GM18519 (cell line): ENCODE results near the gene CLCF1.
"Not testable (repeated sequence)": the region's sequence is repeated elsewhere in the genome, so short reads cannot be mapped to it uniquely, and the experiment has no call there.

Source experiments
- ATAC-seq: cut with Tn5 transposase; IDR thresholded peaks from one replicate; pipeline ENCODE4 v1.9.1; 2021; ENCODE audit warnings: mild to moderate bottlenecking, moderate library complexity; ENCODE audit not compliant: unreplicated experiment, low FRiP score

CLCF1 gene

DNA sequence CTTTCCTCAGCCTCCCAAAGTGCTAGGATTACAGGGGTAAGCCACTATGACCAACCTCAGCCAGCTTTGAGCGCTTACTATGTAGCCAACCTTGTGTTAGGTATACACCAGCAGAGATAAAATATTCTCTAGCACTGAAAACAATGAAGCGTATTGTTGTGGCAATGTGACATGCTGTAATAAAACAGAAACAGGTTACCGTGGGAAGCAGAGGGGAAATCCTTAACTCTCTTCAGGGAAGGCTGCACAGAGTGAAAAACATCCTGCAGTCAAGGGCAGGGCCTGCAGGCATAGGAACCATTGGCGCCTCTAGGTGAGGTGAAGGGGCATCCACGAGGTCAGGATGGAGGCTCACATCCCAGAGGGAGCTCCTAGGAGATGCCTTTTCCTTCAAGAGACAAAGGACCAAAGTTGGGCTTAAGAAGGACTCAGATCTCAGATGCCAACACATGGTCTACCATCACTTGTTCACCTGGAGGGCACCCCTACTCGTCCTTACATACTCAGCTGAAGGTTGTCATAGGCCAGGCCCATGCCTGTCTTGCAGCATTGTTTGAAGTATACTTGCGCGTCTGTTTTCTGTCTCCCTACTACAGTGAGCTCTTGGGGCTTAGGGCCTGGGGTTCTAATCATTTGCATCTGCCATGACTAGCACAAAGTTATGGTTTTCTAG is 28.0 kb downstream of the CLCF1 start:
- ATAC-seq = no peak

GRCh38 chr11:67344264-67344663 is 29.1 kb downstream of the CLCF1 start:
- no peak for ATAC-seq

DNA sequence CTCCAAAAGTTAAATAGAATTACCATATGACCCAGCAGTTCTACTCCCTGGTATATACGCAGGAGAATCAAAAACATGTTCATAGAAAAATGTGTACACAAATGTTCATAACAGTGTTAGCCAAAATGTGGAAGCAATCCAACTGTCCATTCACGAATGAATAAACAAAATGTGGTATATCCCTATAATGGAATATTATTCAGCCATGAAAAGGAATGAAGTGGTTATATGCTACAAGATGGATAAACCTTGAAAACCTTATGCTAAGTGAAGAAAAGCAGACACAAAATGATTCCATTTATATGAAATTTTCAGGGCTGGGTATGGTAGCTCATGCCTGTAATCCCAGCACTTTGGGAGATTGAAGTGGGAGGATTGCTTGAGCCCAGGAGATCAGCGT is 36.1 kb downstream of the CLCF1 start:
- ATAC-seq = no peak

- ATAC-seq = no peak
These were observed 41.2 kb downstream of the CLCF1 start for GRCh38 chr11:67332081-67332691.

DNA sequence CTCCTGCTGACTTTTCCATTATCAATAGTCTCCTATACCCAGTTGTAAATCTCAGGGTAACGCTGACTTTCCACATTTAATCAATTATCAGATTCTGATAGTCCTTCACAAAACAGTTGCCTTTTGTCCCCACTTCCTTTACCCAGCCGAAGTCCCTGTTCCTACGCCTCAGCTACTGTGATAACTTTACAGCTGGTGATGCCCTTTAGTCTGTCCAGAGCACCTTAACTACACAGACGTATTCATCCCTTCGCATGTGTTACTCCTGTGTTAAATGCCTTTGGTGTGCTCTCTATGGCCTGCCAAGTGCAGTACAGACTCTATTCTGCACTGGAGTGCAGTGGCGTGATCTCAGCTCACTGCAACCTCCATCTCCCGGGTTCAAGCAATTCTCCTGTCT is 49.9 kb downstream of the CLCF1 start:
- ATAC-seq = no peak

- no peak for ATAC-seq
These were observed 51.3 kb downstream of the CLCF1 start for GRCh38 chr11:67322049-67322448.

DNA sequence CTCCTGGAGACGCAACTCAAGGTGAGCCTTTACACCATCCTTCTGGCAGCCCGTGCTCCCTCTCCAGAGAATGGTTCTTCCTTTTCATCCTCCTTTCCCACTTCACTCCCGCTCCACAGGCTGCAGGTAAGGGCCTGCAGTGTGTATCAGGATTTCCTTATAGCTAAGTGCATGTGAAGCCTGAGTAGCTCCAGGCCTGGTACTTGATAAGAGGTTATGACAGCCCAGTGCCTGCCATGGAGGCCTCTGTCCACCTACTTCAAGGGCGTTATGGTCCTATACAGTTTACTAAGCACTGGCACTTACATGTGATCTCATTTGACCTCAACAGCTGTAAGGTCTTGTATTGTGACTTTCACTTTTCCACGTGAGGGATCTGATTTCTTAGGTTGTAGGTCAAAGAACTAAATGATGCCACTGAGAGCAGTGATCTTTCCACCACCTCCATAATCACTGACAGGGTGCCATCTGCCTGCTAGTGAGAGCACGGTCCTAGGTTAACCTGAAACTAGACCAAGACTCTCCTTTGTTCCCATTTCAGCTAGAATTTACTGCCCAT is 52.0 kb downstream of the CLCF1 start:
- no peak for ATAC-seq

DNA sequence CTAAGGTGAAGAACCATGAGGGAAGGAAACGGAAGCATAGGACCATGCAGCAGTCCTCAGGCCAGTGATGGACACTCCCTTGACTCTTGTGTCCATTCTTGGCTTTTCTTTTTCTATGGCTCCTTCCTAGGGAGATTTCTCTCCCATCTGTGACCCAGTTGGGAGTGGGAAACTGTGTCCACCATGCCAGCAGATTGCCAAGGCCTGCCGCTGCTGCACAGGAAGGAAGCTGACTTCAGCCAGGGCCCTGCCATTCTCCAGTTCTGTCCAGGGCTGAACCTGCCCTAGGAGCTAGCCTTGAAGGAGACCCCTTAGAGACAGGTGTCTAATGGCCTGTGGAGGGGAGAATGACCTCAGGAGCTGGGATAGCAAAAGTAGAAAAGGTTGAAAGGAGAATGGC is 52.7 kb downstream of the CLCF1 start:
- no peak for ATAC-seq

DNA sequence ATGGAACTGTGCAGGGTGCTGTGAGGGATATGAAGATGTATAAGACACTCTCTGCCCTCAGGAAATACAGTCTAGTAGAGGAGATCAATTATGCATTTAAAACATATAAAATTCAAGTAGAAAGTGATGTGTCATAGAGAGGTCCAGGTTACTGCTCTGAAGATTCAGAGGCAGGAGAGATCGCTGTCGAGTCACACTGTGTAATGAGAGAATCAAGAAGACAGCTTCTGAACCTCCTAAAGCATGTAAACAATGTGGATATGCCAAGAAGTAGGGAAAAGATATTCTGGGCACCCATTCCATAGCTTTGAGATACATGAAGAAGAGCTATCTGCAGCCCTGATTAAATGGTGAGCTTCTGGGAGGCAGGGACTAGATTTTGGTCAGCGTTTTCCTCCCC is 53.4 kb downstream of the CLCF1 start:
- ATAC-seq = no peak

GRCh38 chr11:67318876-67319275 is 54.5 kb downstream of the CLCF1 start:
- ATAC-seq = not testable (repeated sequence)

- no peak for ATAC-seq
These were observed 55.4 kb downstream of the CLCF1 start for GRCh38 chr11:67317888-67318555.

GRCh38 chr11:67317205-67317887 is 56.1 kb downstream of the CLCF1 start:
- peak; percentile 66 for ATAC-seq

GRCh38 chr11:67316882-67317204 is 56.6 kb downstream of the CLCF1 start:
- ATAC-seq = no peak

DNA sequence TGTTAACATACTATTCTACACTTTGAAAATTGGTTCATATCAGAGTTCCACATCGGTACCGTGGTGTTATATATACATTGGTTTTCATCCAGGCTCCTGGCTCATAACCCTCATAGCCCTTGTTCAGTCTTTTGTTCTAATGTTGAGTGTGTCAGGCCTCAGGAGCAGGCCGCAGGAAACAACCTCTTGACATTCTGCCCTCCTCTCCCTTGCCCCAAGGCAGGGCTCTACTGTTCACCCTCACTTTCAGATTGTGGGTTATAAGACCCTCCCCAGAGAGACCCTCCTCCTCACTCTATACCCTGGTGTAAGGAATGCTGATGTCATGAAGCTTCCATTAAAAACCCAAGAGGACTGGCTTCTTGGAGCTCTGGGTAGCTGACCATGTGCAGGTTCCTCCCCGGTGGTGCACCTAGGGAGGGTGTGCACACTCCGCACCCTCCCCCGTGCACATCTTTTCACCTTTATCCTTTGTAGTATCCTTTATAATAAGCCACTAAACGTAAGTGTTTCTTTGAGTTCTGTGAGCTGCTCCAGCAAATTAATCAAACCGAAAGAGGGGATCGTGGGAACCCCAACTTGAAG is 58.0 kb downstream of the CLCF1 start:
- no peak for ATAC-seq

GRCh38 chr11:67314218-67314617 is 59.2 kb downstream of the CLCF1 start:
- no peak for ATAC-seq
